GM19467 (cell line): ENCODE results near the gene SCUBE3.

Experiments
- ATAC-seq: cut with Tn5 transposase; IDR thresholded peaks from one replicate; pipeline ENCODE4 v1.9.1; 2021; ENCODE audit warnings: mild to moderate bottlenecking, moderate library complexity; ENCODE audit not compliant: unreplicated experiment

Gene SCUBE3

GRCh38 chr6:35209081-35209480, 4.7 kb upstream of the SCUBE3 start:
- no peak for ATAC-seq

GRCh38 chr6:35209622-35210247, 4.0 kb upstream of the SCUBE3 start:
- ATAC-seq = no peak

- no peak for ATAC-seq
Observed at GRCh38 chr6:35213298-35213791, 411 bp upstream of the SCUBE3 start.

GRCh38 chr6:35214869-35215664, 1.3 kb downstream of the SCUBE3 start:
- ATAC-seq = no peak

- no peak for ATAC-seq
Observed at GRCh38 chr6:35215665-35216411, 2.1 kb downstream of the SCUBE3 start.

- no peak for ATAC-seq
Observed at GRCh38 chr6:35216412-35216732, 2.6 kb downstream of the SCUBE3 start.

GRCh38 chr6:35216851-35217811, 3.4 kb downstream of the SCUBE3 start:
- no peak for ATAC-seq

GRCh38 chr6:35218021-35218420, 4.3 kb downstream of the SCUBE3 start:
- ATAC-seq = no peak

GRCh38 chr6:35218456-35218855, 4.7 kb downstream of the SCUBE3 start:
- no peak for ATAC-seq

GRCh38 chr6:35219683-35220326, 6.0 kb downstream of the SCUBE3 start:
- no peak for ATAC-seq

- no peak for ATAC-seq
Observed at GRCh38 chr6:35220711-35221110, 7.0 kb downstream of the SCUBE3 start.

- ATAC-seq = no peak
Observed at GRCh38 chr6:35223396-35223795, 9.6 kb downstream of the SCUBE3 start.

GRCh38 chr6:35224720-35225119, 11.0 kb downstream of the SCUBE3 start:
- no peak for ATAC-seq

GRCh38 chr6:35228481-35228880, 14.7 kb downstream of the SCUBE3 start:
- no peak for ATAC-seq

GRCh38 chr6:35229304-35229703, 15.5 kb downstream of the SCUBE3 start:
- no peak for ATAC-seq

GRCh38 chr6:35230498-35230897, 16.7 kb downstream of the SCUBE3 start:
- no peak for ATAC-seq

GRCh38 chr6:35230950-35231349, 17.2 kb downstream of the SCUBE3 start:
- no peak for ATAC-seq

GRCh38 chr6:35231563-35231962, 17.8 kb downstream of the SCUBE3 start:
- ATAC-seq = no peak

GRCh38 chr6:35234901-35235300, 21.1 kb downstream of the SCUBE3 start:
- no peak for ATAC-seq

- ATAC-seq = no peak
Observed at GRCh38 chr6:35236223-35236622, 22.5 kb downstream of the SCUBE3 start.
